CD14-positive monocyte (primary cell): ENCODE measurements around the gene ZBTB7A. TPM values are rescaled to one million over a fixed set of nuclear protein-coding genes. Genes with fewer than 3 reads are reported as not detected.

Source experiments
- DNase-seq, 3 donors: peaks; one replicate each; pipeline ENCODE4 v3.0.0-alpha.2; 2011 to 2022
- H2AFZ ChIP-seq: 2 replicates; pipeline ENCODE4 v1.6.0; 2012; ENCODE audit warnings: mild to moderate bottlenecking, low read depth, low read length, inconsistent platforms; ENCODE audit not compliant: insufficient read depth, poor library complexity, severe bottlenecking
- H3K27ac ChIP-seq, 2 donors: 1 replicate in 1 of 2; 2 replicates in 1 of 2; pipeline ENCODE4 v1.5.1; 2012 to 2013; ENCODE audit warnings: low read length in 2 of 2, control low read depth in 1 of 2, inconsistent platforms in 1 of 2, low read depth in 1 of 2, mild to moderate bottlenecking in 1 of 2
- H3K27me3 ChIP-seq, 2 donors: one replicate each; pipeline versions ENCODE4 v1.6.0 to v1.6.1; 2011 to 2013; ENCODE audit warnings: low read length in 2 of 2; ENCODE audit not compliant: control insufficient read depth in 2 of 2, insufficient read depth in 2 of 2
- H3K36me3 ChIP-seq, 2 donors: replicated peaks in 1 of 2; 1 replicate in 1 of 2; 2 replicates in 1 of 2; pipeline versions ENCODE4 v1.5.1 to v1.6.1; 2012 to 2013; ENCODE audit warnings: low read length in 2 of 2, control low read depth in 1 of 2, inconsistent platforms in 1 of 2, mild to moderate bottlenecking in 1 of 2; ENCODE audit not compliant: insufficient read depth in 2 of 2, control insufficient read depth in 1 of 2
- H3K4me1 ChIP-seq, 2 donors: 1 replicate in 1 of 2; 2 replicates in 1 of 2; pipeline versions ENCODE4 v1.5.1 to v1.6.1; 2012 to 2013; ENCODE audit warnings: low read length in 2 of 2, control low read depth in 1 of 2, inconsistent platforms in 1 of 2, mild to moderate bottlenecking in 1 of 2, moderate library complexity in 1 of 2; ENCODE audit not compliant: insufficient read depth in 2 of 2, control insufficient read depth in 1 of 2
- H3K4me2 ChIP-seq: replicated peaks from 2 replicates; pipeline ENCODE3; 2012; ENCODE audit warnings: low read length, moderate library complexity, mild to moderate bottlenecking; ENCODE audit not compliant: poor library complexity, severe bottlenecking; ENCODE audit errors: extremely low read depth
- H3K4me3 ChIP-seq, 3 experiments: fragments of 200-600 bp in 1 of 3; sonication (generic) in 1 of 3; replicated peaks in 1 of 3; 1 replicate in 2 of 3; 2 replicates in 1 of 3; pipeline ENCODE4 v1.5.1; 2011 to 2013; ENCODE audit warnings: low read length in 3 of 3, mild to moderate bottlenecking in 3 of 3, control low read depth in 2 of 3, low read depth in 2 of 3, inconsistent platforms in 1 of 3, moderate library complexity in 1 of 3
- H3K79me2 ChIP-seq: 2 replicates; pipeline ENCODE4 v1.6.0; 2012; ENCODE audit warnings: mild to moderate bottlenecking, control low read depth, inconsistent platforms, low read length, moderate library complexity; ENCODE audit not compliant: insufficient read depth
- H3K9ac ChIP-seq: 2 replicates; pipeline ENCODE4 v1.6.0; 2017; ENCODE audit warnings: low read length, mild to moderate bottlenecking; ENCODE audit not compliant: insufficient read depth, poor library complexity, severe bottlenecking
- H3K9me3 ChIP-seq, 2 donors: replicated peaks in 1 of 2; 1 replicate in 1 of 2; 2 replicates in 1 of 2; pipeline versions ENCODE4 v1.5.1 to v1.6.1; 2012 to 2013; ENCODE audit warnings: low read length in 2 of 2, control low read depth in 1 of 2; ENCODE audit not compliant: control insufficient read depth in 1 of 2, insufficient read depth in 1 of 2
- H4K20me1 ChIP-seq: 2 replicates; pipeline ENCODE4 v1.6.0; 2012; ENCODE audit warnings: mild to moderate bottlenecking, low read length, control low read depth, moderate library complexity; ENCODE audit not compliant: insufficient read depth
- H3K27ac Mint-ChIP-seq, 7 donors: one replicate each; pipeline ENCODE4 v1.8.0; 2020; ENCODE audit warnings: mild to moderate bottlenecking in 7 of 7, mixed read lengths in 7 of 7, moderate library complexity in 6 of 7, inconsistent platforms in 2 of 7
- H3K27me3 Mint-ChIP-seq, 3 donors: one replicate each; pipeline ENCODE4 v1.8.0; 2021 to 2022; ENCODE audit warnings: low read depth in 3 of 3, mild to moderate bottlenecking in 3 of 3, mixed read lengths in 3 of 3, moderate library complexity in 3 of 3, inconsistent platforms in 1 of 3
- H3K36me3 Mint-ChIP-seq, 2 donors: one replicate each; pipeline ENCODE4 v1.8.0; 2020; ENCODE audit warnings: mixed read lengths in 2 of 2, inconsistent platforms in 1 of 2, mild to moderate bottlenecking in 1 of 2
- H3K4me1 Mint-ChIP-seq: one replicate; pipeline ENCODE4 v1.8.0; 2020; ENCODE audit warnings: mild to moderate bottlenecking, mixed read lengths
- H3K4me3 Mint-ChIP-seq, 2 donors: one replicate each; pipeline ENCODE4 v1.8.0; 2020; ENCODE audit warnings: mild to moderate bottlenecking in 2 of 2, mixed read lengths in 2 of 2, moderate library complexity in 1 of 2
- H3K9me3 Mint-ChIP-seq, 7 donors: one replicate each; pipeline ENCODE4 v1.8.0; 2020 to 2022; ENCODE audit warnings: mixed read lengths in 7 of 7, mild to moderate bottlenecking in 6 of 7, moderate library complexity in 6 of 7, inconsistent platforms in 2 of 7
- WGBS: methylation state at CpG from one replicate; pipeline ENCODE4 v1.1.5; 2013; ENCODE audit warnings: missing lambda C conversion rate; ENCODE audit not compliant: insufficient coverage; 5-methylcytosine and 5-hydroxymethylcytosine counted together
- intact Hi-C, 2 donors: fragments of 100-400 bp; cut with micrococcal nuclease; formaldehyde crosslinking; loops; one replicate each; pipeline versions ENCODE4 v1.15.0 to v1.15.1; 2023
- polyA plus RNA-seq, 3 donors: library from polyadenylated mRNA; depleted of rRNA in 1 of 3; unstranded in 2 of 3; stranded (reverse) in 1 of 3; fragments of 300-500 nt in 2 of 3; fragments of >200 nt in 1 of 3; fragmentation: Illumina TruSeq in 2 of 3; gene quantifications; 1 replicate in 2 of 3; 2 replicates in 1 of 3; pipeline ENCODE4 v1.2.3, GENCODE V29; 2012 to 2021
- TF ChIP-seq, protein P1 (sequence below): fragments of 200-600 bp; IDR thresholded peaks from one replicate; pipeline ENCODE4 v1.8.0; 2022; ENCODE audit warnings: antibody characterized with exemption, mild to moderate bottlenecking

The ZBTB7A gene
- polyA plus RNA-seq, 3 donors, result 18.0 to 31.5 (median 20.2) TPM

DNA sequence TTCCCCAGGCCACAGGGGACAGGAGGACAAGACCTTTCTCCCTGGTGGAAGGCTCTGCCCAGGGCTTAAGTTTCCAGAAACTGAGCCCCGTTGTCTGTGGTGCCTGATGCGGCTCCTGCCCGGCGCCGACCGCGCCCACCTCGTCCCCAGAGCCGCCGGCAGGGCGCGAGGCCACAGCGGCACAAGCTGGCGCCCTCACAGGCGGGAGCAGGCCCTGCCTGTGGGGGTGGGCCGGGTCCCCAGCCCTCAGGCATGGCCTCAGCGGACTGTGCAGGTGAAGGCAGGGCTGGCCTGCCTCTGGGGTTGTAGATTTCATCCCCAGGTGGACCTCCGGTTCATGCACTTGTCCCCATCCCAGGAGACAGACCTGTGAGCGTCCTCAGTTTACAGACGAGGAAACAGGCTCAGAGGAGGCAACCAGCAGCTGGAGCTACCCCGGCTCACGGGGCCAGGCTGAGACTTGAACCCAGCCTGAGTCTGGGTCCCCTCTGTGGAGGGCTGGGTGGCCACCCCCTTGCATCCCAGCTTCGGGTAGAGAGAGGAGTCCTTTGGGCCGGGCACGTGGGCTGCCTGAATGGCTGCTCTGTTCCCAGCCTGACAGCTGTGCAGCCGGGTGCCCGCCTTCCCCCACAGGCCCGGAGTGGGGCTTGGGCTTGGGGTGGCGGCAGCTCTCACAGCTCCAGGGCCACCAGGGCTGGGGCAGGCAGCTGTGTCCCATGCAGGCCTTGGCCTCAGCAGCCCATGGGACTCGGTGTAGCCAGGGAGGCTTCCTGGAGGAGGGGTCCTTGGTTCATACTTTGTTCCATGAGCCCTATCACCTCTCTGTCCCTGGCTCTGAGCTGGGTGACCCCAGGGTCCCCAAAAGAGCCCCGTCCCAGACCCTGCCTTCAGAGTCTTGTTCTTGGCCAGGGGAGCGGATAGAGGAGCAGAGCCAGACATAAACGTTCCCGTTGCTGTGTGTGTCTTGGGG, 32.4 kb downstream of the ZBTB7A start:
- peak overlapping the region; percentile 16 to 53 for H3K27ac ChIP-seq
- Mint-ChIP-seq H3K4me3 (no peak overlapping the region), H3K27me3 (peaks cover 0 to 2% (median 0%) of the 10 kb centered on the region in 3 donors), H3K36me3 (peaks cover 9 to 42% of the 10 kb centered on the region in 2 donors), H3K4me1 (peaks cover 5% of the 10 kb centered on the region), H3K27ac (peak overlapping the region in 5 of 7 donors; percentile 60 to 85 (median 81)), H3K9me3 (no peaks in the 10 kb centered on the region)
- H3K4me3 ChIP-seq, result no peak overlapping the region
- H3K9ac ChIP-seq, result no peak overlapping the region
- no peak for DNase-seq
- no peak overlapping the region for H2AFZ ChIP-seq
- H3K36me3 ChIP-seq, result peaks cover 58 to 76% of the 10 kb centered on the region in 2 donors
- no peak overlapping the region for H3K4me2 ChIP-seq
- 88% methylated on average over 33 of the region's 34 CpGs for WGBS
- H3K27me3 ChIP-seq, result no peaks in the 10 kb centered on the region
- no peaks in the 10 kb centered on the region for H3K9me3 ChIP-seq
- peaks cover 4% of the 10 kb centered on the region for H3K79me2 ChIP-seq
- peaks cover 70% of the 10 kb centered on the region for H4K20me1 ChIP-seq
- TF ChIP-seq, protein P1, sequence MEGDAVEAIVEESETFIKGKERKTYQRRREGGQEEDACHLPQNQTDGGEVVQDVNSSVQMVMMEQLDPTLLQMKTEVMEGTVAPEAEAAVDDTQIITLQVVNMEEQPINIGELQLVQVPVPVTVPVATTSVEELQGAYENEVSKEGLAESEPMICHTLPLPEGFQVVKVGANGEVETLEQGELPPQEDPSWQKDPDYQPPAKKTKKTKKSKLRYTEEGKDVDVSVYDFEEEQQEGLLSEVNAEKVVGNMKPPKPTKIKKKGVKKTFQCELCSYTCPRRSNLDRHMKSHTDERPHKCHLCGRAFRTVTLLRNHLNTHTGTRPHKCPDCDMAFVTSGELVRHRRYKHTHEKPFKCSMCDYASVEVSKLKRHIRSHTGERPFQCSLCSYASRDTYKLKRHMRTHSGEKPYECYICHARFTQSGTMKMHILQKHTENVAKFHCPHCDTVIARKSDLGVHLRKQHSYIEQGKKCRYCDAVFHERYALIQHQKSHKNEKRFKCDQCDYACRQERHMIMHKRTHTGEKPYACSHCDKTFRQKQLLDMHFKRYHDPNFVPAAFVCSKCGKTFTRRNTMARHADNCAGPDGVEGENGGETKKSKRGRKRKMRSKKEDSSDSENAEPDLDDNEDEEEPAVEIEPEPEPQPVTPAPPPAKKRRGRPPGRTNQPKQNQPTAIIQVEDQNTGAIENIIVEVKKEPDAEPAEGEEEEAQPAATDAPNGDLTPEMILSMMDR, result no peak
- intact Hi-C loops, result loop anchor here in 1 of 2 donors (5.0 kb wide), 1 partner anchor 53 kb away; no protein-coding TSS in a partner anchor
- H3K4me1 ChIP-seq, result peaks cover 9 to 11% of the 10 kb centered on the region in 2 donors

DNA sequence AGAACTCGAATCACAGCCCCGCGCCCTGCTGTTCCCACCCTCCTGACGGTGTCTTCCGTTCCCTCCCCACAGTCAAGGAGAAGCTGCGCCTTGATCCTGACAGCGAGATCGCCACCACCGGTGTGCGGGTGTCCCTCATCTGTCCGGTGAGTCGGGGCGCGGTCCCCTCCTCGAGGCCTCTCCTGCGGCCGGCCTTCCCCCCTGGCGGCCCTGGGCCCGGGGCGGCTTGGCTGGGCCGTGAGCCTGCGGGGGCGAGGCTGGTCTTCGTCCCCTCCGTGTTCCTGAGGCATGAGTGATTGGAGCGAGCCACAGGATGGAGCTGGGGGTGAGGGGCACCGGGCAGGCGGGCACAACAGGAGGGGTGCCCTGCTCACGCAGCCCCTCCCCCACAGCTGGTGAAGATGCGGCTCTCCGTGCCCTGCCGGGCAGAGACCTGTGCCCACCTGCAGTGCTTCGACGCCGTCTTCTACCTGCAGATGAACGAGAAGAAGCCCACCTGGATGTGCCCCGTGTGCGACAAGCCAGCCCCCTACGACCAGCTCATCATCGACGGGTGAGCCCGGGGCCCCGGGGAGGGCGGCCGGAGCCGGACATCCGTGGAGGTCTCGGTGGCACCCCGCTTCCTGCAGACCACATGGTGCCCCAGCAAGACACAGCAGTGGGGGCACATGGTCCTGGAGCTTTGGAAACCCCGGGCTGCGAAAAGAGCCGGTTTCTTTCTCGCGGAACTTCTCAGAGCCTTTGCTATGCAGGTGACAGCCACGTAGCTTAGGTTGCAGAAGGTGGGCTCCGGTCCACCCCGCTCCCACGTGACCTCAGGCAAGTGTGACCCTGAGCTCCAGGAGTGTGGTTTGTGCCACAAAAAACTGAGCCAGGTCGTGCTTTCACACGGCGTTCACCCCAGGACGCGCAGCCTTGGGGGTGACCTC, 33.4 kb downstream of the ZBTB7A start:
- Histone ChIP-seq H3K36me3 (peaks cover 61 to 86% of the 10 kb centered on the region in 2 donors), H4K20me1 (peaks cover 60% of the 10 kb centered on the region), H3K4me3 (no peak overlapping the region), H3K79me2 (peaks cover 4% of the 10 kb centered on the region), H3K4me2 (no peak overlapping the region), H3K27ac (no peak overlapping the region), H3K9ac (no peak overlapping the region), H3K27me3 (no peaks in the 10 kb centered on the region), H3K4me1 (peaks cover 9 to 11% of the 10 kb centered on the region in 2 donors), H2AFZ (no peak overlapping the region), H3K9me3 (no peaks in the 10 kb centered on the region)
- no peaks in the 10 kb centered on the region for H3K9me3 Mint-ChIP-seq
- no peak for DNase-seq
- TF ChIP-seq, protein P1, result no peak
- peak overlapping the region in 2 of 7 donors; percentile 24 to 30 for H3K27ac Mint-ChIP-seq
- H3K36me3 Mint-ChIP-seq, result peaks cover 15 to 50% of the 10 kb centered on the region in 2 donors
- peaks cover 5% of the 10 kb centered on the region for H3K4me1 Mint-ChIP-seq
- 94% methylated on average over 55 of the region's 63 CpGs for WGBS
- H3K4me3 Mint-ChIP-seq, result no peak overlapping the region
- intact Hi-C loops, result loop anchor here in 1 of 2 donors (5.0 kb wide), 1 partner anchor 54 kb away; no protein-coding TSS in a partner anchor
- peaks cover 0 to 2% (median 0%) of the 10 kb centered on the region in 3 donors for H3K27me3 Mint-ChIP-seq
